ENCODE measurements around the gene ATP6V1F. TPM values are rescaled to one million over a fixed set of nuclear protein-coding genes. Genes with fewer than 3 reads are reported as not detected.

The ATP6V1F gene
- total RNA-seq, 1 donor from 2014 or later = 69.5 TPM

GRCh38 chr7:128880791-128881457 is 18.3 kb downstream of the ATP6V1F start:
- no peak for DNase-seq (ENCODE audit: low read depth)
- TF ChIP-seq CTCF (conservative IDR thresholded peaks at IDR 0.05; ENCODE audit: low read depth, low read length) = no peak

GRCh38 chr7:128881458-128882125 is 18.9 kb downstream of the ATP6V1F start:
- DNase-seq (ENCODE audit: low read depth) = no peak
- H3K4me3 ChIP-seq (ENCODE audit: low read depth, low read length) = no peak overlapping the region
- TF ChIP-seq CTCF (conservative IDR thresholded peaks at IDR 0.05; ENCODE audit: low read depth, low read length) = no peak

More at GRCh38 chr7:128880791-128881457, 18.3 kb downstream of the ATP6V1F start:
- no peak overlapping the region for H3K4me3 ChIP-seq (ENCODE audit: low read depth, low read length)

- no peak overlapping the region for H3K4me3 ChIP-seq (ENCODE audit: low read depth, low read length)
- DNase-seq (ENCODE audit: low read depth) = no peak
- no peak for TF ChIP-seq CTCF (conservative IDR thresholded peaks at IDR 0.05; ENCODE audit: low read depth, low read length)
These were observed 19.5 kb downstream of the ATP6V1F start for GRCh38 chr7:128882134-128882533.

GRCh38 chr7:128883622-128884448 is 21.2 kb downstream of the ATP6V1F start:
- H3K4me3 ChIP-seq (ENCODE audit: low read depth, low read length) = peak overlapping the region; percentile 33
- TF ChIP-seq CTCF (conservative IDR thresholded peaks at IDR 0.05; ENCODE audit: low read depth, low read length) = peak; percentile 93
- no peak for DNase-seq (ENCODE audit: low read depth)

GRCh38 chr7:128884561-128885369 is 22.1 kb downstream of the ATP6V1F start:
- no peak overlapping the region for H3K4me3 ChIP-seq (ENCODE audit: low read depth, low read length)
- no peak for DNase-seq (ENCODE audit: low read depth)
- no peak for TF ChIP-seq CTCF (conservative IDR thresholded peaks at IDR 0.05; ENCODE audit: low read depth, low read length)

GRCh38 chr7:128885370-128886187 is 22.9 kb downstream of the ATP6V1F start:
- H3K4me3 ChIP-seq (ENCODE audit: low read depth, low read length) = no peak overlapping the region
- TF ChIP-seq CTCF (conservative IDR thresholded peaks at IDR 0.05; ENCODE audit: low read depth, low read length) = no peak
- DNase-seq (ENCODE audit: low read depth) = no peak
